GM18499 (cell line): ENCODE measurements around the gene CNGA1.
"Not testable (repeated sequence)": the region's sequence is repeated elsewhere in the genome, so short reads cannot be mapped to it uniquely, and the experiment has no call there.

Experiments used
- ATAC-seq: cut with Tn5 transposase; IDR thresholded peaks from one replicate; pipeline ENCODE4 v1.9.1; 2021; ENCODE audit warnings: moderate number of reproducible peaks; ENCODE audit not compliant: insufficient read depth, unreplicated experiment

CNGA1 gene

DNA sequence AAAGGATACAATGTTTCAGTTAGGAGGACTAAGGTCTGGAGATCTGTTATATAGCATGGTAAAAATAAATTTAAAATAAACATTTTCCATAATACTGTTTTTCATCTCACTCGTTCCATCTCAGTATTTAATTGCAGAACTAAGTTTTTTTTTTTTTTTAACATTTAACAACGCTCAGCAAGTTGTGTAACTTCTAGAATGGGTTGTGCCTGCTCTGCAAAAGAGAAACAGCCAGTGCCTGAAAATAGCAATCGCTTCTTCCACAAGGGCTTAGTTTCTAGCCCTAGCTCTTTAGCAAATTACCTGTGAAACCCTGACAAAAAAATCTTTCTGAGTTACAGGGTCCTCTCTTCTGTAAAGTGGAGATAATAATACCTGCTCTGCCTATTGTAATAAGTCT is 41.9 kb downstream of the CNGA1 start:
- no peak for ATAC-seq

- ATAC-seq = no peak
Observed at GRCh38 chr4:47972721-47973120, 43.8 kb downstream of the CNGA1 start.

GRCh38 chr4:47972181-47972580 is 44.3 kb downstream of the CNGA1 start:
- peak; percentile 97 for ATAC-seq

GRCh38 chr4:47968847-47969246 is 47.6 kb downstream of the CNGA1 start:
- ATAC-seq = no peak

DNA sequence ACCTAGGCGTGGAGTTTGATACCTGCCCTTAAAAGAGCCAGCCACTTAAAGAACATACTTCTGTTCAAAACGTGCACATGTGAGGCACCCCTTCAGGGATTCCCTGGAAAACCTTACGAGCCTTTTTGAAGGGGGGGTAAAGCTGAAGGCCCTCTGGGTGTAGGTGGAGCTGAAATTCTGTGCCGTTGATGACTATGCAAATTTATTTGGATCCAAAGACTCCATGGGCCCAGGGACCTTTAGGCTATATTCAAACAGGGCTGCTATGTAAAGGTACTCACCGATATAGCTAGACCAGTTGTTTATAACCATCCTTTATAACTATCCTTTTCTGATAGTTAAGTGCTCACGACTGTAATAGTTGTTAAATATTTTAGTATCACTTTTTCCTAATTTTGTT is 61.8 kb downstream of the CNGA1 start:
- no peak for ATAC-seq

GRCh38 chr4:47954245-47954644 is 62.2 kb downstream of the CNGA1 start:
- ATAC-seq = no peak

GRCh38 chr4:47945930-47946726 is 70.4 kb downstream of the CNGA1 start:
- ATAC-seq = no peak

- ATAC-seq = no peak
Observed at GRCh38 chr4:47942081-47942819, 74.2 kb downstream of the CNGA1 start.

DNA sequence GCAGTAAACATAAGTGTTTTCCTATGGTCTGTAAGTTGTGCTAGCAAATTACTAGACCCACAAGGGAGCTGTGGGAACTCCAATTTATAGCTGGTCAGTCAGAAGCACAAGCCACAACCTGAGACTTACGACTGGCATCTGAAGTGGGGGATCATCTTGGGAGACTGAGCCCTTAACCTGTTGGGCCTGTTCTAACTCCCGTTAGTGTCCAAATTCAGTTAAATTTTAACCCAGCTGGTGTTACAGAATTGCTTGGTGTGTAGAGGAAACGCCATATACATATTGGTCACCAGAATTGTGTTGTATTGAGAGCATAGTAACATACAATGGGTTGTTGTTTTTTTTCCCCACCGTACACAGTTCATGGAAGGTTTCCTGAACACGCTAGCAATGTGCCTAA is 77.0 kb downstream of the CNGA1 start:
- no peak for ATAC-seq

GRCh38 chr4:47936336-47936735 is 80.1 kb downstream of the CNGA1 start:
- ATAC-seq = no peak

DNA sequence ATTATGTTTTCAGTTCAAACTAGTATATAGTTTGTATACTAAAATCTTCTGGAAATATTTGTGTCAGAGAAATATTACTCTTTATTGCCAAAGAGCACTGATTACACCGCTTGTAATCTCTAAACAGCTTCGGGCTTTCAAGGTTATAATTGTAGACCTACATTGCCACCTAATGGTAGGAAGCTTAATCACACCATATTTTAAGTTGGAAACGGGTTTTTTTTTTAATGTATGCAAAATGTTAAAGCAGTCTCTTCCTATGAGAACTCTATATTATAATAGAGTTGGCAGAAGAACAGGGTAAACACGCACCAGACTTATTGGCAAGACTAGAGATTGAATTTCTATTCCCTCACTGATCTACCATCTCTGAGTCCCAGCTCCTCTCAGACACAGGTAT is 82.6 kb downstream of the CNGA1 start:
- ATAC-seq = peak; percentile 60

DNA sequence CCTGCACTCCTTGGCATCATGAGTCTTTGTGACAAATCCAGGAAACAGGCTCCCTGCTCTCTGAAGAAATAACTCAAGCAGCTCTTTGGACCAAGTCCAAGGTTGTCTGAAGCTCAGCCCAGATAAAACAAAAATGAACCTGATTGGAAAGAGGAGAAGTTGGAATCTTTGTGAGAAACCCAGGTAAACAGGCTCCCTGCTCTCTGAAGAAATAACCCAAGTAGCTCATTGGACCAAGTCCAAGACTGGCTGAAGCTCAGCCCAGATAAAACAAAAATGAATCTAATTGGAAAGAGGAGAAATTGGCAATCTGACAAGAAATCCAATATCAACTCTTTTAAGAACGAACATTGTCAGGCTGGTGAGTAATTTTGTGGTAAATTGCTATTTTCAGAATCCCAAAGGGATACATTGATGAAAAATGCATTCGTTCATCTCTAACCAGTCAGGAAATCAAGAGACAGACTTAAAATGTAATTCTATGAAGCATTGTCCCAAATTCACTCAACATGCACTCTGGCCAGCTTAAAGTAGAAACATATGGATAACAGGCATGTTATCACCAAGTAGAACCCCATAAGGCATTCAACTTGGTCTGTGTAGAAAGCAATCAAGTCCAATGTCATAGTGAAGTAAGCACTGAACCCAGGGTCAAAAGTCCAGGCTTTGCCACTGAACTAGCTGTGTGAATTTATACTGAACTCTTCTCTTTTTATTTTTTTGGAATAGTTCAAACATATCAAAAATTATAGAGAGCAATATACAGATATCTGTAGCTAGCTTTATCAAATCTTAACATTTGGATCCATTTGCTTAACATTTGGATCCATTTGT is 85.3 kb downstream of the CNGA1 start:
- ATAC-seq = no peak

DNA sequence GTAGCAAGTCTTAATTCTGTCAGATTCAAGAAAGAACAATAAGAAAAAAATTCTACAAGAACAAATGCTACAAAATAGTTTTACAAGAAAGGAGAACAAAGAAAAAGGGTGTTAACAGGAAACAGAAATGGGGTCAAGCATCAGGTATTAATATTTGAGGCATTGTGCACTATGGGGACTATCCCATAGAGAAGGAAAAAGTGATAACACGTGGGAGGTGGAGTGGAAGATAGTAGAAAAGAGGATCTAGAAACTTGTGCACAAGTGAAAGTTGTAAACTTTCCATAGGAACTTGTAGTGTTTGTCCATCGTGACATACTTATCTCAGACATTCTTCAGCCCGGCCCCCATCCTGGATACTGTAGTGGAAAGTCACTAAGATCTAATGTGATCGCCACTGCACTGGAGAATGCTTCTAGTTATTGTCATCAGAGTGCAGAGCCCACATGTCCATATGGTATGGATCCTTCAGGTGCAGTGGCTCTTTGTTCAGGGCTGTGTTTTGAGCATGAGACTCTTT is 86.7 kb downstream of the CNGA1 start:
- ATAC-seq = no peak

GRCh38 chr4:47926667-47927258 is 89.7 kb downstream of the CNGA1 start:
- peak; percentile 93 for ATAC-seq

DNA sequence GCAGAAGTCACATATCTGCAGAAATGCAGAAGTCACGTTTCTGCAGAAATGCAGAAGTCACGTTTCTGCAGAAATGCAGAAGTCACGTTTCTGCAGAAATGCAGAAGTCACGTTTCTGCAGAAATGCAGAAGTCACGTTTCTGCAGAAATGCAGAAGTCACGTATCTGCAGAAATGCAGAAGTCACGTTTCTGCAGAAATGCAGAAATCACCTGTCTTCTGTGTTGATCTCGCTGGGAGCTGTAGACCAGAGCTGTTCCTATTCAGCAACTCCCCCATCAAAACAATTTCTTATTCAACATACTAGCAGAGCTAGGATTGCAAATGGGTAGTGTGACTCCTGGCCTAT is 93.2 kb downstream of the CNGA1 start:
- ATAC-seq = not testable (repeated sequence)

- ATAC-seq = not testable (repeated sequence)
Observed at GRCh38 chr4:47922436-47923260, 93.8 kb downstream of the CNGA1 start.

DNA sequence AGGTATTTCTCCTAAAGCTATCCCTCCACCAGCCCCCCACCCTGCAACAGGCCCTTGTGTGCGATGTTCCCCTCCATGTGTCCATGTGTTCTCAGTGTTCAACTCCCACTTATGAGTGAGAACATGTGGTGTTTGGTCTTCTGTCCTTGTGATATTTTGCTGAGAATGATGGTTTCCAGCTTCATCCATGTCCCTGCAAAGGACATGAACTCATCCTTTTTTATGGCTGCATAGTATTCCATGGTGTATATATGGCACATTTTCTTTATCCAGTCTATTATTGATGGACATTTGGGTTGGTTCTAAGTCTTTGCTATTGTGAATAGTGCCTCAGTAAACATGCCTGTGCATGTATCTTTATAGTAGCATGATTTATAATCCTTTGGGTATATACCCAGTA is 99.3 kb downstream of the CNGA1 start:
- ATAC-seq = not testable (repeated sequence)

DNA sequence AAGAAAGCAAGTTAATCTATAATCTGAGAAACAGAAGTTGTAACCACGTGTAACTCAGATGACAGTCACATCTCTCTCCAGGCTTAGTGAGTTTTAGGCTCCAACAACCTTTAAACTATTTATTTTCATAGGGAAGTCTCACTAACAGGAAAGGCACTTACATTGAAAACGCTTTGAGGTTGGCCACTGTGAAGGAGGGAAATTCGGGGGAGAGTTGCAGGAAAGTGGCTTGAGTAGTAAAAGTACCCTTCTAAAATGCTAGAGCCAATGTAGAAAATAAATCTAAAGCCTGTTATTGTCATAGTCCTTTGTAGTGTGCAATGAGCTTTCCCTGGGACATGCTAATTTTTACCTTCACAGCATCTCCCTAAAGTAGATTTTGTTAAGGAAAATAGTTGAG is 101.1 kb downstream of the CNGA1 start:
- no peak for ATAC-seq

DNA sequence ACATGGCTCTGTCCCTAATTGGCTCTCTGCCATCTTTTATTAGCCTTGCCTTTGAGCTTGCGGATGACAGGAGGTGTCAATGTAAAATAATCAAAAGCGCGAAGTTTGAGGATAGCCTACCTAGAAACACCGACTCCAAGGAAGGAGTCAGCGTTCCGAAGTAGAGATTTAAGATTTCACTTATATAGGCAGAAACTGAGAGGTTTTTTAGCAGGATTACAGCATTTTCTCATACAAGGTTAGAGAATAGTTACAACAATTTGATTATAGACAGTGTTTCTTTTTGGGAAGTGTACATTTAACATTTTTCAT is 101.6 kb downstream of the CNGA1 start:
- peak; percentile 15 for ATAC-seq
